Measurements from ENCODE around the gene GRM7.

- TF ChIP-seq EZH2 (IDR thresholded peaks at IDR 0.05; ENCODE audit: low read length, unreplicated experiment): no peak
- TF ChIP-seq CTCF (conservative IDR thresholded peaks at IDR 0.05; ENCODE audit: low read depth, low read length): no peak
- TF ChIP-seq EZH2phosphoT487 (IDR thresholded peaks at IDR 0.05; ENCODE audit: borderline replicate concordance, low read length): no peak
Observed at GRCh38 chr3:7657214-7658112, 796.5 kb downstream of the GRM7 start.

Measured in PC-3 (cell line).